H1 (cell line): ENCODE measurements around the gene TTL. TPM values are rescaled to one million over a fixed set of nuclear protein-coding genes. Genes with fewer than 3 reads are reported as not detected.
A peak's percentile ranks its signal among the peaks of the same experiment; 100 is the strongest.

Experiments
- ASH2L ChIP-seq: fragments of 200-600, 300-600 bp; sonication (generic); IDR thresholded peaks from one replicate; pipeline ENCODE4 v1.7.1; 2017; ENCODE audit warnings: low read length
- BCL11A ChIP-seq, 2 experiments: IDR thresholded peaks; one replicate each; pipeline ENCODE4 v1.6.1; 2011; ENCODE audit warnings: low read depth in 2 of 2, low read length in 2 of 2, mild to moderate bottlenecking in 2 of 2
- CBX5 ChIP-seq: fragments of 300-800, 300-1000 bp; sonication (generic); IDR thresholded peaks from 2 replicates; pipeline ENCODE4 v1.7.1; 2016; ENCODE audit warnings: antibody characterized with exemption, low read length, low read depth
- CHD2 ChIP-seq: IDR thresholded peaks from 2 replicates; pipeline ENCODE4 v1.6.1; 2012; ENCODE audit warnings: low read length, improper control_type of control experiment
- CREB1 ChIP-seq: IDR thresholded peaks from 2 replicates; pipeline ENCODE4 v1.6.1; 2012; ENCODE audit warnings: inconsistent platforms
- CTBP2 ChIP-seq: IDR thresholded peaks from 2 replicates; pipeline ENCODE4 v1.7.0; 2011; ENCODE audit warnings: borderline replicate concordance, mild to moderate bottlenecking, moderate library complexity, mixed read lengths, low read length; ENCODE audit not compliant: insufficient read depth, insufficient read length
- EP300 ChIP-seq, 2 experiments: IDR thresholded peaks; 1 replicate in 1 of 2; 2 replicates in 1 of 2; pipeline ENCODE4 v1.6.1; 2011 to 2012; ENCODE audit warnings: low read depth in 2 of 2, low read length in 2 of 2, mild to moderate bottlenecking in 2 of 2, borderline replicate concordance in 1 of 2, inconsistent platforms in 1 of 2, moderate library complexity in 1 of 2
- FOSL1 ChIP-seq: IDR thresholded peaks from 2 replicates; pipeline ENCODE4 v1.6.1; 2011; ENCODE audit warnings: mild to moderate bottlenecking, low read depth, low read length, moderate library complexity; ENCODE audit not compliant: insufficient read depth
- GABPA ChIP-seq: IDR thresholded peaks from 2 replicates; pipeline ENCODE4 v1.6.1; 2011; ENCODE audit warnings: mild to moderate bottlenecking, low read length, moderate library complexity, borderline replicate concordance; ENCODE audit not compliant: insufficient read depth
- HDAC6 ChIP-seq: IDR thresholded peaks from one replicate; pipeline ENCODE4 v1.7.1; 2012; ENCODE audit warnings: low read depth, mild to moderate bottlenecking, inconsistent platforms, low read length, moderate library complexity
- MAX ChIP-seq: IDR thresholded peaks from 2 replicates; pipeline ENCODE4 v1.6.1; 2012; ENCODE audit warnings: inconsistent platforms
- NANOG ChIP-seq: IDR thresholded peaks from 2 replicates; pipeline ENCODE4 v1.6.1; 2011; ENCODE audit warnings: low read length, low read depth, mild to moderate bottlenecking, inconsistent platforms; ENCODE audit not compliant: insufficient read depth, poor library complexity, severe bottlenecking
- NRF1 ChIP-seq: IDR thresholded peaks from 2 replicates; pipeline ENCODE4 v1.6.1; 2011; ENCODE audit warnings: mild to moderate bottlenecking, low read depth, low read length, improper control_type of control experiment
- POLR2AphosphoS5 ChIP-seq: IDR thresholded peaks from 2 replicates; pipeline ENCODE4 v1.6.1; 2011; ENCODE audit warnings: low read depth, low read length
- RAD21 ChIP-seq, 2 experiments: IDR thresholded peaks in 1 of 2; conservative IDR thresholded peaks in 1 of 2; 2 replicates each; pipeline ENCODE4 v1.6.1; 2011; ENCODE audit warnings: low read depth in 2 of 2, low read length in 2 of 2, improper control_type of control experiment in 1 of 2, inconsistent platforms in 1 of 2, mild to moderate bottlenecking in 1 of 2, moderate library complexity in 1 of 2
- SAP30 ChIP-seq: fragments of 300-600 bp; sonication (generic); IDR thresholded peaks from 2 replicates; pipeline ENCODE4 v1.7.1; 2012; ENCODE audit warnings: low read length, moderate library complexity, mild to moderate bottlenecking, inconsistent platforms; ENCODE audit not compliant: insufficient read depth, insufficient replicate concordance
- SIRT6 ChIP-seq: IDR thresholded peaks from one replicate; pipeline ENCODE4 v1.7.1; 2012; ENCODE audit warnings: low read length, inconsistent platforms
- SIX5 ChIP-seq: IDR thresholded peaks from 2 replicates; pipeline ENCODE4 v1.6.1; 2011; ENCODE audit warnings: mild to moderate bottlenecking, low read depth, low read length
- SP4 ChIP-seq: IDR thresholded peaks from 2 replicates; pipeline ENCODE4 v1.6.1; 2012; ENCODE audit warnings: low read length, inconsistent platforms
- SUZ12 ChIP-seq: fragments of 200-600 bp; sonication (generic); IDR thresholded peaks from 2 replicates; pipeline ENCODE4 v1.6.1; 2012; ENCODE audit warnings: mild to moderate bottlenecking, inconsistent platforms, low read length, moderate library complexity, mixed read lengths
- TAF7 ChIP-seq: optimal IDR thresholded peaks from 2 replicates; pipeline ENCODE3; 2011; ENCODE audit warnings: low read depth, mild to moderate bottlenecking, inconsistent platforms, low read length, moderate library complexity, borderline replicate concordance
- TBP ChIP-seq: IDR thresholded peaks from 2 replicates; pipeline ENCODE4 v1.6.1; 2011; ENCODE audit warnings: low read depth, low read length, improper control_type of control experiment
- YY1 ChIP-seq: IDR thresholded peaks from 2 replicates; pipeline ENCODE4 v1.6.1; 2011; ENCODE audit warnings: low read depth, mild to moderate bottlenecking, low read length
- ZNF274 ChIP-seq: IDR thresholded peaks from 2 replicates; pipeline ENCODE4 v1.7.0; 2012; ENCODE audit warnings: low read length, borderline replicate concordance; ENCODE audit errors: extremely low read depth
- polyA plus RNA-seq, 7 experiments: library from polyadenylated mRNA; depleted of rRNA in 3 of 7; stranded (reverse) in 5 of 7; unstranded in 2 of 7; fragments of >200 nt in 5 of 7; fragments of 200-250 nt in 2 of 7; gene quantifications; 1 replicate in 5 of 7; 2 replicates in 1 of 7; 4 replicates in 1 of 7; pipeline versions ENCODE4 v1.2.1 to v1.2.3, GENCODE V29; 2011 to 2013; ENCODE audit warnings: missing spikeins in 2 of 7, mixed read lengths in 2 of 7
- total RNA-seq: library from RNA; stranded (reverse); fragmentation: NEBNext Ultra II Directional; extraction: Animal tissue kit (Norgen Biotek cat#: 25700); gene quantifications from 2 replicates; pipeline ENCODE4 v1.2.1, GENCODE V29; 2021

Gene TTL
- total and polyA plus RNA-seq, 2 of the 8 experiments (the other 6 are each of a cell fraction or from before 2014, with no cell fraction given): 17.5 to 57.1 TPM

- TF ChIP-seq CBX5: no peak
- TF ChIP-seq BCL11A (IDR thresholded peaks at IDR 0.05; ENCODE audit: low read depth in 2 of 2, low read length in 2 of 2): no peak
- TF ChIP-seq TBP: peak; percentile 25; the same call in 1 of the 2 replicates
- peak; percentile 47 for TF ChIP-seq MAX
- peak; percentile 97 for TF ChIP-seq YY1
- TF ChIP-seq CHD2: peak; percentile 72
- TF ChIP-seq POLR2AphosphoS5: peak; percentile 86
- no peak for TF ChIP-seq FOSL1
- peak; percentile 87 for TF ChIP-seq GABPA
- TF ChIP-seq EP300 (IDR thresholded peaks at IDR 0.05; ENCODE audit: borderline replicate concordance in 1 of 2, low read depth in 2 of 2, low read length in 2 of 2): peak in 1 of 2 experiments; percentile 48; a peak in 1 of 3 replicates
- no peak for TF ChIP-seq SUZ12
- no peak for TF ChIP-seq ZNF274
- peak; percentile 65 for TF ChIP-seq ASH2L
- TF ChIP-seq SIX5: peak; percentile 29; the same call in 1 of the 2 replicates
- TF ChIP-seq CREB1: peak; percentile 88
- no peak for TF ChIP-seq HDAC6
- TF ChIP-seq SP4: no peak
- TF ChIP-seq CTBP2: no peak
- TF ChIP-seq RAD21 (IDR thresholded peaks at IDR 0.05 in 1 of 2, conservative IDR thresholded peaks at IDR 0.05 in 1 of 2; ENCODE audit: low read depth in 2 of 2, low read length in 2 of 2): no peak
- peak; percentile 68 for TF ChIP-seq TAF7
- TF ChIP-seq NANOG: peak; percentile 71
- no peak for TF ChIP-seq SIRT6
- TF ChIP-seq NRF1: peak; percentile 32; the same call in 1 of the 2 replicates
- TF ChIP-seq SAP30: no peak
These were observed 102.4 kb downstream of the TTL start, which contains the start of gene CHCHD5 (continued) for GRCh38 chr2:112584134-112584890.
